K562 (cell line): Measurements from ENCODE around the gene TRIM65. TPM values are rescaled to one million over a fixed set of nuclear protein-coding genes. Genes with fewer than 3 reads are reported as not detected.

Experiments
- BCL6 ChIP-seq: fragments of 250-450 bp; sonication (Bioruptor Pico); IDR thresholded peaks from 2 replicates; pipeline ENCODE4 v1.4.0; 2020
- CEBPZ ChIP-seq: fragments of 150-350 bp; IDR thresholded peaks from 2 replicates; pipeline ENCODE4 v1.6.1; 2014; ENCODE audit warnings: low read depth, mild to moderate bottlenecking, low read length, borderline replicate concordance
- ELF2 ChIP-seq: fragments of 250-450 bp; sonication (Bioruptor Pico); IDR thresholded peaks from 2 replicates; pipeline ENCODE4 v1.5.0; 2021; ENCODE audit warnings: mild to moderate bottlenecking
- FOXA3 ChIP-seq, 2 experiments: fragments of 450-650 bp in 1 of 2; sonication (generic) in 1 of 2; formaldehyde crosslinking; IDR thresholded peaks in 1 of 2; conservative IDR thresholded peaks in 1 of 2; 2 replicates each; pipeline versions ENCODE4 v1.4.0 to v1.8.0; 2020 to 2022; ENCODE audit warnings: mild to moderate bottlenecking in 2 of 2, missing genetic modification reagents in 1 of 2
- GTF3C2 ChIP-seq: IDR thresholded peaks from 3 replicates; pipeline ENCODE4 v1.6.1; 2011; ENCODE audit warnings: borderline replicate concordance, mild to moderate bottlenecking, moderate library complexity; ENCODE audit not compliant: insufficient read length; ENCODE audit errors: extremely low read depth
- HDAC2 ChIP-seq: fragments of 450-650 bp; IDR thresholded peaks from 2 replicates; pipeline ENCODE4 v1.6.1; 2016; ENCODE audit warnings: mild to moderate bottlenecking
- LCOR ChIP-seq: sonication (generic); formaldehyde crosslinking; IDR thresholded peaks from 2 replicates; pipeline ENCODE4 v1.8.0; 2022; ENCODE audit warnings: mild to moderate bottlenecking, missing genetic modification reagents
- MXD1 ChIP-seq: fragments of 250-450 bp; sonication (Bioruptor Pico); IDR thresholded peaks from 2 replicates; pipeline ENCODE4 v1.8.0; 2021; ENCODE audit warnings: borderline replicate concordance, mild to moderate bottlenecking, moderate library complexity; ENCODE audit not compliant: poor library complexity, severe bottlenecking
- NELFE ChIP-seq: IDR thresholded peaks from 2 replicates; pipeline ENCODE4 v1.6.1; 2011; ENCODE audit warnings: mild to moderate bottlenecking; ENCODE audit not compliant: insufficient read depth, insufficient read length
- NRF1 ChIP-seq, 2 experiments: fragments of 450-650 bp; IDR thresholded peaks in 1 of 2; conservative IDR thresholded peaks in 1 of 2; 2 replicates each; pipeline ENCODE4 v1.6.1; 2014; ENCODE audit warnings: mild to moderate bottlenecking in 2 of 2
- U2AF1 ChIP-seq: fragments of 200-400 bp; formaldehyde crosslinking; optimal IDR thresholded peaks from 2 replicates; pipeline ENCODE3; 2017; ENCODE audit warnings: mild to moderate bottlenecking, low read depth, low read length, moderate library complexity
- ZBTB1 ChIP-seq: sonication (generic); formaldehyde crosslinking; IDR thresholded peaks from 2 replicates; pipeline ENCODE4 v1.8.1; 2023; ENCODE audit warnings: missing genetic modification reagents, low read depth, mild to moderate bottlenecking, borderline replicate concordance
- ZC3H4 ChIP-seq: sonication (generic); formaldehyde crosslinking; IDR thresholded peaks from 2 replicates; pipeline ENCODE4 v1.9.0; 2021; ENCODE audit warnings: missing genetic modification reagents, borderline replicate concordance
- ZNF274 ChIP-seq: IDR thresholded peaks from 2 replicates; pipeline ENCODE4 v1.6.1; 2011; ENCODE audit warnings: low read depth, mild to moderate bottlenecking, low read length, moderate library complexity, borderline replicate concordance
- ZNF408 ChIP-seq: fragments of 250-450 bp; sonication (Bioruptor Pico); IDR thresholded peaks from 2 replicates; pipeline ENCODE4 v1.4.0; 2020; ENCODE audit warnings: low read depth, mild to moderate bottlenecking, moderate library complexity
- ZNF766 ChIP-seq: fragments of 200-800 bp; sonication (Bioruptor generic); conservative IDR thresholded peaks from 2 replicates; pipeline ENCODE4 v1.6.1; 2016; ENCODE audit warnings: missing genetic modification characterization, missing compliant biosample characterization
- polyA plus RNA-seq, 8 experiments: library from polyadenylated mRNA; depleted of rRNA in 4 of 8; stranded (reverse) in 5 of 8; unstranded in 3 of 8; fragments of >200 nt; fragmentation: Nextera tagmentation in 2 of 8; fragmentation: Illumina TruSeq in 1 of 8; extraction: Ambion mirVana in 2 of 8; extraction: Trizol in 1 of 8; gene quantifications; 2 replicates each; pipeline versions ENCODE4 v1.2.1 to v1.2.3, GENCODE V29; 2011 to 2014; ENCODE audit warnings: inconsistent platforms in 1 of 8, missing spikeins in 1 of 8
- total RNA-seq, 7 experiments: library from RNA; depleted of rRNA in 6 of 7; stranded (reverse); fragments of >200 nt in 6 of 7; fragmentation: Illumina TruSeq in 2 of 7; extraction: Trizol in 2 of 7; gene quantifications; 2 replicates each; pipeline versions ENCODE4 v1.2.1 to v1.2.3, GENCODE V29; 2011 to 2021; ENCODE audit warnings: low replicate concordance in 1 of 7

The TRIM65 gene
- total and polyA plus RNA-seq, 9 of the 15 experiments (the other 6 are each of a cell fraction or from before 2014, with no cell fraction given): 2.8 to 45.7 (median 22.9) TPM

- TF ChIP-seq ZNF408 (CRISPR knock-in tag) (no peak), BCL6 (CRISPR knock-in tag) (no peak), U2AF1 (peak; percentile 89), ELF2 (CRISPR knock-in tag) (no peak), ZNF274 (no peak), FOXA3 (CRISPR knock-in tag; conservative IDR thresholded peaks at IDR 0.05 in 1 of 2, IDR thresholded peaks at IDR 0.05 in 1 of 2) (no peak), ZC3H4 (CRISPR knock-in tag) (no peak), CEBPZ (no peak), LCOR (CRISPR knock-in tag) (peak; percentile 50), MXD1 (CRISPR knock-in tag) (peak; percentile 12), ZBTB1 (CRISPR knock-in tag) (peak; percentile 58; the same call in 1 of the 2 replicates), ZNF766 (no peak), HDAC2 (peak; percentile 60; the same call in 1 of the 2 replicates), GTF3C2 (no peak), NELFE (no peak), NRF1 (conservative IDR thresholded peaks at IDR 0.05 in 1 of 2, IDR thresholded peaks at IDR 0.05 in 1 of 2) (peak; percentile 64 to 68)
Measured at GRCh38 chr17:75940727-75941441, 44.1 kb upstream of the TRIM65 start, which contains the start of gene FBF1 (continued).
